ENCODE measurements around the gene DOP1B.

The DOP1B gene

DNA sequence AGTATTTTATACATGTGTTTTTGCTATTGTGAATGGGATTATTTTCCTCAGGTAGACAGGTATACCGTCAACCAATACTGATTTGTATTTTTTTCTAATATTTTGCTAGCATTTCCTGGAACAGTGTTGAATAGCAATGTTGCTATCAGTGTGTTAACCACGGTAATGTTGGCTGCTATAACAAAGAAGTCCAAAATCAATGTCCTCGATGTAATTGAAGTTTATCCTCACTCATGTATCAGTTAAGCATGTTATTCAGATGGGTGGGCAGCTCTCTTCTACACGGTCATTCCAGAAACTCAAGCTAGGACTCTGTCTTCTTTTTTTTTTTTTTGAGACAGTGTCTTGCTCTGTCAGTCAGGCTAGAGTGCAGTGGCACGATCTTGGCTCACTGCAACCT is 24.3 kb downstream of the DOP1B start:
- no peak for DNase-seq
- Histone ChIP-seq H3K4me1 (ENCODE audit: control insufficient read depth, insufficient read depth, low read depth, low read length) (peaks cover 3% of the 10 kb centered on the region), H2AK5ac (ENCODE audit: low read length, severe bottlenecking) (no peak overlapping the region), H2BK5ac (ENCODE audit: low read depth, low read length, poor library complexity, severe bottlenecking) (no peak overlapping the region), H3K14ac (ENCODE audit: low read length in 2 of 2) (no peak overlapping the region), H3K4ac (ENCODE audit: low read depth in 1 of 2, low read length in 2 of 2) (no peak overlapping the region), H3K4me2 (ENCODE audit: low read length, poor library complexity, severe bottlenecking) (no peak overlapping the region), H3K4me3 (ENCODE audit: insufficient read depth in 1 of 2, low read depth in 1 of 2, low read length in 2 of 2) (no peak overlapping the region), H4K8ac (ENCODE audit: low read length) (no peak overlapping the region), H3K27me3 (ENCODE audit: control insufficient read depth in 1 of 2, insufficient read depth in 1 of 2, low read length in 2 of 2) (no peaks in the 10 kb centered on the region), H2BK12ac (ENCODE audit: low read length in 2 of 2) (no peak overlapping the region), H3K27ac (ENCODE audit: low read length, poor library complexity, severe bottlenecking) (no peak overlapping the region), H2BK120ac (ENCODE audit: low read depth, low read length) (no peak overlapping the region), H3K9me3 (ENCODE audit: control insufficient read depth, low read length) (peaks cover 4% of the 10 kb centered on the region), H2AFZ (ENCODE audit: low read depth, low read length) (no peak overlapping the region), H3K36me3 (ENCODE audit: control insufficient read depth in 1 of 2, insufficient read depth in 2 of 2, low read depth in 1 of 2, low read length in 2 of 2) (peaks cover 9 to 15% of the 10 kb centered on the region in 2 experiments), H3K79me1 (replicated peaks; ENCODE audit: low read length, poor library complexity, severe bottlenecking) (peaks cover 25% of the 10 kb centered on the region), H4K91ac (ENCODE audit: low read length) (no peak overlapping the region), H2BK15ac (ENCODE audit: low read depth, poor library complexity, severe bottlenecking) (no peak overlapping the region), H3K9ac (ENCODE audit: low read length) (no peak overlapping the region), H3K23ac (ENCODE audit: low read length in 2 of 2) (no peak overlapping the region), H3K18ac (ENCODE audit: low read depth in 1 of 2, low read length in 2 of 2) (no peak overlapping the region)
- 98% methylated on average over 4 of the region's 5 CpGs for WGBS

DNA sequence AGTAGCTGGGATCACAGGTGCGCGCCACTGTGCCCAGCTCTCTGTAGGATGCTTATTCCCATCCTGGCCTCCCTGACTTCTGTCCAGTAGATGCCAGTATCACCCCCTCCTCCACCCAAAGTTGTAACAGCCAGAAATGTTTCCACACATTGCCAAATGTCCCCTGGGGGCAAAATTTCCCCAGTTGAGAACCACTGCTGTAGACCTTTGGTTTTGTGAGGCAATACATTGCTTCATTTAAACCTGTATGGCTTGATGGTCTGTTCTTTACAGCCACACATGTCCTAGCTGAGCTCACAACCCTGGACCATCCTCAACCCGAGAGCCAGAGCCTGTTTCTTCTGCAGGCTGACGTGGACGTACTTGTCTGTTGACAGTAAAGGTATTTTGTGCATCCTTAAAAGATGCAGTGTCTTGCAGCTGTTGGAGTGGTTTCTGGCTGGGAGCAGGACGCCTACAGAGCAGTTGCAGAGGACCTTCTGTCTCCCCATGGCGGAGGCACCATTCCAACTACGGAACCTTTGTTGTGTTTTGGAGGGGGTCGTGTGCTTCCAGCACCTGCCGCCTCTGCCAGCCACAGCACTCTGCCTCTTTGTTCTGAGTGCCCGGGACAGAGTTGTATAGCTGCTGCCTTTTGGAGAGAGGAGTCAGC is 26.6 kb downstream of the DOP1B start:
- H2BK5ac ChIP-seq (ENCODE audit: low read depth, low read length, poor library complexity, severe bottlenecking), result no peak overlapping the region
- H3K36me3 ChIP-seq (ENCODE audit: control insufficient read depth in 1 of 2, insufficient read depth in 2 of 2, low read depth in 1 of 2, low read length in 2 of 2), result peaks cover 14 to 15% of the 10 kb centered on the region in 2 experiments
- H3K9me3 ChIP-seq (ENCODE audit: control insufficient read depth, low read length), result peaks cover 4% of the 10 kb centered on the region
- DNase-seq, result no peak
- peaks cover 6% of the 10 kb centered on the region for H3K4me1 ChIP-seq (ENCODE audit: control insufficient read depth, insufficient read depth, low read depth, low read length)
- no peak overlapping the region for H3K4me2 ChIP-seq (ENCODE audit: low read length, poor library complexity, severe bottlenecking)
- H2AK5ac ChIP-seq (ENCODE audit: low read length, severe bottlenecking), result no peak overlapping the region
- no peak overlapping the region for H3K23ac ChIP-seq (ENCODE audit: low read length in 2 of 2)
- no peaks in the 10 kb centered on the region for H3K27me3 ChIP-seq (ENCODE audit: control insufficient read depth in 1 of 2, insufficient read depth in 1 of 2, low read length in 2 of 2)
- H4K8ac ChIP-seq (ENCODE audit: low read length), result no peak overlapping the region
- H2AFZ ChIP-seq (ENCODE audit: low read depth, low read length), result no peak overlapping the region
- no peak overlapping the region for H2BK120ac ChIP-seq (ENCODE audit: low read depth, low read length)
- no peak overlapping the region for H3K9ac ChIP-seq (ENCODE audit: low read length)
- no peak overlapping the region for H2BK12ac ChIP-seq (ENCODE audit: low read length in 2 of 2)
- H3K4ac ChIP-seq (ENCODE audit: low read depth in 1 of 2, low read length in 2 of 2), result no peak overlapping the region
- H3K14ac ChIP-seq (ENCODE audit: low read length in 2 of 2), result no peak overlapping the region
- no peak overlapping the region for H3K27ac ChIP-seq (ENCODE audit: low read length, poor library complexity, severe bottlenecking)
- H3K18ac ChIP-seq (ENCODE audit: low read depth in 1 of 2, low read length in 2 of 2), result no peak overlapping the region
- H3K4me3 ChIP-seq (ENCODE audit: insufficient read depth in 1 of 2, low read depth in 1 of 2, low read length in 2 of 2), result no peak overlapping the region
- no peak overlapping the region for H4K91ac ChIP-seq (ENCODE audit: low read length)
- no peak overlapping the region for H2BK15ac ChIP-seq (ENCODE audit: low read depth, poor library complexity, severe bottlenecking)
- WGBS, result 93% methylated on average over 11 of the region's 11 CpGs
- peaks cover 23% of the 10 kb centered on the region for H3K79me1 ChIP-seq (replicated peaks; ENCODE audit: low read length, poor library complexity, severe bottlenecking)

DNA sequence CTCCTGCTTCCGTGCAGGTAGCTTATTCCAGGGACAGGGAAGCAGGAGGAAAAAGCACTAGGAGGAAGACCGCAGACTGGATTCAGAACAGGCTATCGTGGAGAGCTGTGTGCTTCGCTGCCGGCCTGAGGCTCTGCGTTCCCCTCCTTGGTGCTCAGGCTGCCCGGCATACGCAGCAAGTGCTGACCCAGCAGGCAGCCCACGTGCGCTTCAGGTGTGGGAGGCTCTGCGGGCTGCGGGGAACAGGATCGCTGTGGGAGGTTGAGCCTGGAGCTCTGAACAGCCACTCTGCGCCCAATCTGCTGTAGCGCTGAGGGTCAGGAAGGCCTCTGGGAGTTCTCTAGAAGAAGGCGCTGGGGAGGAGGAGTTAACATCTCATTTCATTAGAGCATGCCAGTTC is 27.9 kb downstream of the DOP1B start:
- H2BK5ac ChIP-seq (ENCODE audit: low read depth, low read length, poor library complexity, severe bottlenecking), result no peak overlapping the region
- no peak for DNase-seq
- no peak overlapping the region for H4K8ac ChIP-seq (ENCODE audit: low read length)
- no peak overlapping the region for H3K4me2 ChIP-seq (ENCODE audit: low read length, poor library complexity, severe bottlenecking)
- peaks cover 22% of the 10 kb centered on the region for H3K79me1 ChIP-seq (replicated peaks; ENCODE audit: low read length, poor library complexity, severe bottlenecking)
- H3K18ac ChIP-seq (ENCODE audit: low read depth in 1 of 2, low read length in 2 of 2), result no peak overlapping the region
- H3K27me3 ChIP-seq (ENCODE audit: control insufficient read depth in 1 of 2, insufficient read depth in 1 of 2, low read length in 2 of 2), result no peaks in the 10 kb centered on the region
- no peak overlapping the region for H2AK5ac ChIP-seq (ENCODE audit: low read length, severe bottlenecking)
- no peak overlapping the region for H2BK120ac ChIP-seq (ENCODE audit: low read depth, low read length)
- H3K14ac ChIP-seq (ENCODE audit: low read length in 2 of 2), result no peak overlapping the region
- H3K4me1 ChIP-seq (ENCODE audit: control insufficient read depth, insufficient read depth, low read depth, low read length), result peaks cover 8% of the 10 kb centered on the region
- no peak overlapping the region for H3K27ac ChIP-seq (ENCODE audit: low read length, poor library complexity, severe bottlenecking)
- H3K9ac ChIP-seq (ENCODE audit: low read length), result no peak overlapping the region
- no peak overlapping the region for H3K4me3 ChIP-seq (ENCODE audit: insufficient read depth in 1 of 2, low read depth in 1 of 2, low read length in 2 of 2)
- H2BK15ac ChIP-seq (ENCODE audit: low read depth, poor library complexity, severe bottlenecking), result no peak overlapping the region
- H4K91ac ChIP-seq (ENCODE audit: low read length), result no peak overlapping the region
- H3K4ac ChIP-seq (ENCODE audit: low read depth in 1 of 2, low read length in 2 of 2), result no peak overlapping the region
- no peak overlapping the region for H2AFZ ChIP-seq (ENCODE audit: low read depth, low read length)
- H3K9me3 ChIP-seq (ENCODE audit: control insufficient read depth, low read length), result peaks cover 4% of the 10 kb centered on the region
- H3K23ac ChIP-seq (ENCODE audit: low read length in 2 of 2), result no peak overlapping the region
- no peak overlapping the region for H2BK12ac ChIP-seq (ENCODE audit: low read length in 2 of 2)
- 91% methylated on average over 16 of the region's 16 CpGs for whole genome bisulfite sequencing
- H3K36me3 ChIP-seq (ENCODE audit: control insufficient read depth in 1 of 2, insufficient read depth in 2 of 2, low read depth in 1 of 2, low read length in 2 of 2), result peaks cover 11 to 14% of the 10 kb centered on the region in 2 experiments

DNA sequence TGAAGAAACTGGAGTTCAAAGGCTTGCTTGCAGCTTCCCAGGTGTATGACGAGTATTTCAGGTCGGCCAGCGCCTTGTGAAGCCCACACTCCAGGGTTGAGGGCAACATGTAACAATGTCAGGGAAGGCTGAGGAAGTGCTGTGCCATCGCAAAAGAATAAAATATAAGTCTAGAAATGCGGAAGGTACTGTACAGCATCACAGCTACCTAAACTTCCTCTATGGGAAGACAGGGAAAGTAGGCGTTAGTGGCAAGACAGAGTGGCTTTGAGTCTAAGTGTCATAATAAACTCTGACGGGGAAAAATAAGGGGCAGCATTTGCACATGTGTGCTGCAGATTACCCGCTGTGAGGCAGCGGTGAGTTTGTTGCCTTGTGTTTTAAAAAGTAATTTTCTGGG is 28.9 kb downstream of the DOP1B start:
- no peak for DNase-seq
- H3K9me3 ChIP-seq (ENCODE audit: control insufficient read depth, low read length), result peaks cover 4% of the 10 kb centered on the region
- H2BK5ac ChIP-seq (ENCODE audit: low read depth, low read length, poor library complexity, severe bottlenecking), result no peak overlapping the region
- no peak overlapping the region for H3K23ac ChIP-seq (ENCODE audit: low read length in 2 of 2)
- H3K27ac ChIP-seq (ENCODE audit: low read length, poor library complexity, severe bottlenecking), result no peak overlapping the region
- H4K91ac ChIP-seq (ENCODE audit: low read length), result no peak overlapping the region
- no peak overlapping the region for H2BK12ac ChIP-seq (ENCODE audit: low read length in 2 of 2)
- H2AFZ ChIP-seq (ENCODE audit: low read depth, low read length), result no peak overlapping the region
- H3K9ac ChIP-seq (ENCODE audit: low read length), result no peak overlapping the region
- 91% methylated on average over 8 of the region's 9 CpGs for WGBS
- H2BK120ac ChIP-seq (ENCODE audit: low read depth, low read length), result no peak overlapping the region
- no peak overlapping the region for H3K4me3 ChIP-seq (ENCODE audit: insufficient read depth in 1 of 2, low read depth in 1 of 2, low read length in 2 of 2)
- H2AK5ac ChIP-seq (ENCODE audit: low read length, severe bottlenecking), result no peak overlapping the region
- peaks cover 21% of the 10 kb centered on the region for H3K79me1 ChIP-seq (replicated peaks; ENCODE audit: low read length, poor library complexity, severe bottlenecking)
- H3K14ac ChIP-seq (ENCODE audit: low read length in 2 of 2), result no peak overlapping the region
- peaks cover 9 to 14% of the 10 kb centered on the region in 2 experiments for H3K36me3 ChIP-seq (ENCODE audit: control insufficient read depth in 1 of 2, insufficient read depth in 2 of 2, low read depth in 1 of 2, low read length in 2 of 2)
- H3K4me2 ChIP-seq (ENCODE audit: low read length, poor library complexity, severe bottlenecking), result no peak overlapping the region
- H2BK15ac ChIP-seq (ENCODE audit: low read depth, poor library complexity, severe bottlenecking), result no peak overlapping the region
- H3K4me1 ChIP-seq (ENCODE audit: control insufficient read depth, insufficient read depth, low read depth, low read length), result peaks cover 8% of the 10 kb centered on the region
- H3K4ac ChIP-seq (ENCODE audit: low read depth in 1 of 2, low read length in 2 of 2), result no peak overlapping the region
- H3K18ac ChIP-seq (ENCODE audit: low read depth in 1 of 2, low read length in 2 of 2), result no peak overlapping the region
- no peaks in the 10 kb centered on the region for H3K27me3 ChIP-seq (ENCODE audit: control insufficient read depth in 1 of 2, insufficient read depth in 1 of 2, low read length in 2 of 2)
- H4K8ac ChIP-seq (ENCODE audit: low read length), result no peak overlapping the region
